SKM-1 treated with dmso at 0.1 percent for 144 hours (cell line): ENCODE results near the gene KRTAP10-9.
"Not testable (repeated sequence)": the region's sequence is repeated elsewhere in the genome, so short reads cannot be mapped to it uniquely, and the experiment has no call there.

Experiments used
- DNase-seq: peaks from one replicate; lab custom pipeline; 2025; ENCODE audit not compliant: unreplicated experiment; lab: John Stamatoyannopoulos, UW

Gene KRTAP10-9

GRCh38 chr21:44658913-44659595 lies 32.2 kb downstream of the KRTAP10-9 start:
- no peak for DNase-seq

- DNase-seq = not testable (repeated sequence)
These were observed 34.7 kb downstream of the KRTAP10-9 start for GRCh38 chr21:44661567-44661966.

GRCh38 chr21:44664691-44665090 lies 37.8 kb downstream of the KRTAP10-9 start:
- DNase-seq = no peak

- DNase-seq = no peak
These were observed 39.8 kb downstream of the KRTAP10-9 start, which contains the start of gene KRTAP12-2 for GRCh38 chr21:44666401-44667320. KRTAP12-2 (minus strand) TSS chr21:44666927; CDS start chr21:44666886, 41 bp downstream.

- DNase-seq = no peak
These were observed 40.7 kb downstream of the KRTAP10-9 start for GRCh38 chr21:44667612-44668011.

- no peak for DNase-seq
These were observed 43.9 kb downstream of the KRTAP10-9 start for GRCh38 chr21:44670642-44671432.

GRCh38 chr21:44671911-44672310 lies 45.0 kb downstream of the KRTAP10-9 start:
- no peak for DNase-seq

GRCh38 chr21:44677881-44678280 lies 51.0 kb downstream of the KRTAP10-9 start:
- DNase-seq = no peak
